SH-SY5Y (cell line): Measurements from ENCODE around the gene CRX.

Source experiments
- GATA2 ChIP-seq: IDR thresholded peaks from 2 replicates; pipeline ENCODE4 v1.6.1; 2011; ENCODE audit warnings: mild to moderate bottlenecking, low read depth, low read length
- GATA3 ChIP-seq: IDR thresholded peaks from 2 replicates; pipeline ENCODE4 v1.6.1; 2011; ENCODE audit warnings: low read depth, mild to moderate bottlenecking, low read length, moderate library complexity

DNA sequence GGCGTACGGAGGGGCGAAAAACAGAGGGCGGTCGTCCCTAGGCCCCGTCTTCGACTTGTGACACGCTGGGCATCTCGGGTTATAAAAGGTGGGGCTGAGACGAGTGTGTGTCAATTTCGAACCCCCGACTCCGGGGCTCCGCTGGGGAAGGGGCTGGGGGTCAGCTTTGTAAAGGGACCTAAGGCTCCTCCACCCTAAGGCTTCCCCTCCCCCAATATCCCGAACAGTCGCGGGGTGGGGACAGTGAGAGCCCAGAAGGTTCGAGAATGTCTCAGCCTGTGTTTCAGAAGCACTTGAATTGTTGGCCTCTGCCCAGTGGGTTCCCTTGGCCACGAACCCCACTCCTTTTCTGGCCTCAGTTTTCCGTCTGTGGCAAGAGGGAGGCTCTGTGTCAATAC is 42.8 kb upstream of the CRX start:
- TF ChIP-seq GATA2 (no peak), GATA3 (no peak)
